Smooth muscle cell (in vitro differentiated cells): ENCODE data around the gene NDUFA12. TPM values are rescaled to one million over a fixed set of nuclear protein-coding genes. Genes with fewer than 3 reads are reported as not detected.

Experiments
- DNase-seq: peaks from one replicate; lab custom pipeline; 2025; ENCODE audit not compliant: unreplicated experiment; lab: John Stamatoyannopoulos, UW
- H2AFZ ChIP-seq: fragments of 200-600 bp; sonication (generic); 2 replicates; pipeline ENCODE4 v1.6.0; 2016; ENCODE audit warnings: antibody characterized with exemption, low read depth, mild to moderate bottlenecking
- H3F3A ChIP-seq: fragments of 200-600 bp; sonication (generic); 2 replicates; pipeline ENCODE4 v1.6.0; 2017; ENCODE audit warnings: antibody characterized with exemption, low read depth
- H3K27ac ChIP-seq: fragments of 200-600 bp; sonication (generic); 2 replicates; pipeline ENCODE4 v1.5.1; 2016; ENCODE audit warnings: low read depth, mild to moderate bottlenecking
- H3K27me3 ChIP-seq: fragments of 200-600 bp; sonication (generic); 2 replicates; pipeline ENCODE4 v1.6.1; 2016; ENCODE audit warnings: low read depth, mild to moderate bottlenecking
- H3K36me3 ChIP-seq: fragments of 200-600 bp; sonication (generic); 2 replicates; pipeline ENCODE4 v1.5.1; 2016; ENCODE audit warnings: low read depth
- H3K4me1 ChIP-seq: fragments of 200-600 bp; sonication (generic); 2 replicates; pipeline ENCODE4 v1.5.1; 2016; ENCODE audit warnings: low read depth
- H3K4me2 ChIP-seq: fragments of 200-600 bp; sonication (generic); 2 replicates; pipeline ENCODE4 v1.6.0; 2016; ENCODE audit warnings: mild to moderate bottlenecking
- H3K4me3 ChIP-seq: fragments of 200-600 bp; sonication (generic); 2 replicates; pipeline ENCODE4 v1.5.1; 2016; ENCODE audit warnings: mild to moderate bottlenecking
- H3K79me2 ChIP-seq: fragments of 200-600 bp; sonication (generic); 2 replicates; pipeline ENCODE4 v1.6.0; 2016; ENCODE audit warnings: low read depth, mild to moderate bottlenecking
- H3K9ac ChIP-seq: fragments of 200-600 bp; sonication (generic); 2 replicates; pipeline ENCODE4 v1.6.0; 2016; ENCODE audit warnings: low read depth
- H3K9me3 ChIP-seq: fragments of 200-600 bp; sonication (generic); replicated peaks from 2 replicates; pipeline ENCODE4 v1.5.1; 2016; ENCODE audit warnings: low read depth
- H4K20me1 ChIP-seq: fragments of 200-600 bp; sonication (generic); 2 replicates; pipeline ENCODE4 v1.6.0; 2016; ENCODE audit warnings: low read depth
- CTCF ChIP-seq: fragments of 200-600 bp; sonication (generic); IDR thresholded peaks from 2 replicates; pipeline ENCODE4 v1.5.1; 2017; ENCODE audit warnings: borderline replicate concordance, mild to moderate bottlenecking, antibody characterized with exemption; ENCODE audit not compliant: insufficient read depth, poor library complexity, severe bottlenecking
- WGBS: methylation state at CpG from one replicate; pipeline ENCODE4 v1.1.7; 2016; ENCODE audit warnings: low lambda C conversion rate; 5-methylcytosine and 5-hydroxymethylcytosine counted together
- polyA plus RNA-seq: library from polyadenylated mRNA; unstranded; fragments of >200 nt; fragmentation: Nextera tagmentation; extraction: Ambion mirVana; gene quantifications from 2 replicates; pipeline ENCODE4 v1.2.1, GENCODE V29; 2016
- total RNA-seq: library from RNA; depleted of rRNA; stranded (reverse); fragments of >200 nt; gene quantifications from 2 replicates; pipeline ENCODE4 v1.2.3, GENCODE V29; 2014

The NDUFA12 gene
- total and polyA plus RNA-seq, 2 experiments from 2014 or later: 236 to 300 TPM

- no peaks in the 10 kb centered on the region for H3K79me2 ChIP-seq
- no peak overlapping the region for H2AFZ ChIP-seq
- no peak overlapping the region for H3K27ac ChIP-seq
- peaks cover 5% of the 10 kb centered on the region for H3K4me1 ChIP-seq
- no peaks in the 10 kb centered on the region for H3K27me3 ChIP-seq
- TF ChIP-seq CTCF: no peak
- H3K4me3 ChIP-seq: no peak overlapping the region
- H3K9me3 ChIP-seq: no peaks in the 10 kb centered on the region
- 86% methylated on average over 10 of the region's 10 CpGs for WGBS
- H3K36me3 ChIP-seq: no peaks in the 10 kb centered on the region
- H3K9ac ChIP-seq: no peak overlapping the region
- no peaks in the 10 kb centered on the region for H4K20me1 ChIP-seq
- no peaks in the 10 kb centered on the region for H3F3A ChIP-seq
- DNase-seq: no peak
- H3K4me2 ChIP-seq: no peak overlapping the region
Observed at GRCh38 chr12:94954948-94955592, 48.4 kb downstream of the NDUFA12 start.

GRCh38 chr12:94954029-94954685 is 49.3 kb downstream of the NDUFA12 start:
- Histone ChIP-seq H3K79me2 (no peaks in the 10 kb centered on the region), H3K4me3 (no peak overlapping the region), H3K27me3 (no peaks in the 10 kb centered on the region), H3K9me3 (no peaks in the 10 kb centered on the region), H3K4me1 (peaks cover 5% of the 10 kb centered on the region), H3K36me3 (no peaks in the 10 kb centered on the region), H3K4me2 (no peak overlapping the region), H3K9ac (no peak overlapping the region), H4K20me1 (no peaks in the 10 kb centered on the region), H3K27ac (peak overlapping the region; percentile 19), H3F3A (no peaks in the 10 kb centered on the region), H2AFZ (no peak overlapping the region)
- WGBS: 0% methylated on average over 1 of the region's 1 CpG
- no peak for DNase-seq
- TF ChIP-seq CTCF: no peak

DNA sequence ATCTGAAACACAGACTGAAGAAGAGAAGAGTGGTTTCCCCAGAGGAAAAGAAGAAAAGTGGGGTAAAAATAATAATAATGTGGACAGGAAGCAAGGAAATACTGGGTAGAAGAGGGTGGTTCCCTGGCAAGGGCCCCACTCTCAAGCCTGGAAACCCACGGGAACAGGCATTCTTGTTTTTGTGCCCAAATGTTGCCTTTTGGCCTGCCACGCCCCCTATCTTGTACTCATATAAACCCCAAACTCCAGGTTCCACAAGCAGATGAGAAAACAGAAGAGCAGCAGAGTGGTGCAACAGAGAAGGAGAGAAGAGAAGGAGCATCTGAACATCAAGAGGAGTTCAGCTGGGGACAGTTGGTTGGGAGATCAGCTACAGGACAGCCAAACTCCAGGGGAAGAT is 51.2 kb downstream of the NDUFA12 start:
- Histone ChIP-seq H3K4me1 (peaks cover 5% of the 10 kb centered on the region), H3K27ac (no peak overlapping the region), H3K36me3 (no peaks in the 10 kb centered on the region), H3K9me3 (no peaks in the 10 kb centered on the region), H2AFZ (no peak overlapping the region), H3K27me3 (no peaks in the 10 kb centered on the region), H3K9ac (no peak overlapping the region), H3K4me3 (no peak overlapping the region), H3F3A (no peaks in the 10 kb centered on the region), H3K79me2 (no peaks in the 10 kb centered on the region), H4K20me1 (no peaks in the 10 kb centered on the region), H3K4me2 (no peak overlapping the region)
- DNase-seq: no peak
- no peak for TF ChIP-seq CTCF
- 95% methylated on average over 2 of the region's 2 CpGs for WGBS
